22Rv1 (cell line): ENCODE measurements around the gene SSH2.

ENCODE experiments used
- CTCF ChIP-seq: fragments of 450-650 bp; IDR thresholded peaks from 2 replicates; pipeline ENCODE4 v1.5.1; 2017; ENCODE audit warnings: mild to moderate bottlenecking
- ZFX ChIP-seq: fragments of 450-650 bp; IDR thresholded peaks from 2 replicates; pipeline ENCODE4 v1.6.1; 2017; ENCODE audit warnings: antibody characterized with exemption, borderline replicate concordance

- TF ChIP-seq CTCF: no peak
- TF ChIP-seq ZFX: no peak
Measured at GRCh38 chr17:29833801-29834200, 96.2 kb downstream of the SSH2 start.
